Stimulated activated CD4-positive, alpha-beta T cell treated with anti-CD3 and anti-CD28 coated beads, Interleukin-1b, Interleukin-23, amount 100 ng/mL, for 48 hours (primary cell): ENCODE results near the gene ABCC11.
A peak's percentile ranks its signal among the peaks of the same experiment; 100 is the strongest.

Experiments
- DNase-seq: peaks from one replicate; pipeline ENCODE4 v3.0.0-alpha.2; 2020

ABCC11 gene

GRCh38 chr16:48157794-48158193 is 89.5 kb downstream of the ABCC11 start:
- no peak for DNase-seq

DNA sequence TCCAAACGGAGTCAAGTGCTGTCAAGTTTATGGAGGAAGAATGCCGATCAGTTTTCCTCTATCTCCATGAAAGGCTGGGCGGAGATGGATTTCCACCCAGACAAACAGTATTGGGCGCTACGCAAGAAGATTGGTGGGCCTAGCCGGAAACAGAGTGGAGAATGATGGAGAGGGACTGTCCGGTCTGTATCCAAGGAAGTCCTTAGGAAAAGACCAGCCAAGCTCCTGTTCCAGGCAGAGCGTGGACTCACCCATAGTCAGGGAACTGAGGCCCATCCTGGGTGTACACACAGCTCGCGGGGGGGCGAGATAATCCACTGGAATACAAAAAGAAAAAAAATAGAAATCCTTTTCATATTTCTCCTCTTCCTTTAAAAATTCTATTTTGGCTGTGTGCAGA is 90.0 kb downstream of the ABCC11 start:
- DNase-seq: no peak

GRCh38 chr16:48156790-48157209 is 90.5 kb downstream of the ABCC11 start:
- DNase-seq: peak; percentile 81

DNA sequence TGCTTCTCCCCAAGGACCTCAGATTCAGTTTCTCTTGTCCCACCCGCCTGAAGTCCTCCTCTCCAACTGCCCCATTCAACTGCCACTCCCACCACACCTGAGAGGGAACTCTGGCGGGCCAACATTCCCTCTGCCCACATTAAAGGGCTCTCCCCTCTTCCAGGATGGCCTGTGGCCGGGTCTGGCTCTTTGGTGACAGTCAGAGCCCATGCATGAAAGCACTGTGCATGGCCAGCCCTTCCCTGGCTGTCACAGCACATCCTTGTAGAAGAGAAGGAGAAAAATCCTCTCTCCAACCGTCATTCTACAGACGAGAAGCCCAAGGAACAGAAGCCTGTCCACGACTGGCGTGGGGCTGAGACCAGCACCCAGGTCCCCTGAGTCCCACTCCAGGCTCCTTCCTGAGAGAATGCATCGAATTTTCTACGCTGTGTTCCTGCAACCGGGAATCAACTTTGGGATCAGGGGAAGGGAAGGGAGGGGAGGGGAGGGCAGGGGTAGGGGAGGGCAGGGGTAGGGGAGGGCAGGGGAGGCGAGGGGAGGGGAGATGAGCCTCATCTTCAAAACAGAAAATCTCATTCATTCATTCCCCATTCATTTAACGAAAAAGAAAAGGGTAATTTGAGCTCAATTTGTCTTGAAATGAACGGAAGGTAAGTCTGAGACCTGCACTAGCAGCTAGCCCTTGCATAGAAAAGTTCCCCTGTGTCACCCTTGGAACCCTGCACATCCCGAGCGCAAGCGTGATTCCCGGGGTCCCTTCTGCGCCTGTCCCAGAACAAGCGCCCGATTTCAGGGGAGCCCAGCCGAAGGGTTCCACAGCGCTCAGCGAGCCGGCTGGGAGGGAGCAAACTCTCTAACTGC is 91.2 kb downstream of the ABCC11 start, which contains the start of gene ABCC12:
Gene ABCC12 (minus strand): TSS at position 68 of the 864 bp plus-strand sequence. CDS start 9,569 bp downstream, outside the sequence.
- DNase-seq: no peak

GRCh38 chr16:48153774-48154173 is 93.6 kb downstream of the ABCC11 start:
- no peak for DNase-seq

DNA sequence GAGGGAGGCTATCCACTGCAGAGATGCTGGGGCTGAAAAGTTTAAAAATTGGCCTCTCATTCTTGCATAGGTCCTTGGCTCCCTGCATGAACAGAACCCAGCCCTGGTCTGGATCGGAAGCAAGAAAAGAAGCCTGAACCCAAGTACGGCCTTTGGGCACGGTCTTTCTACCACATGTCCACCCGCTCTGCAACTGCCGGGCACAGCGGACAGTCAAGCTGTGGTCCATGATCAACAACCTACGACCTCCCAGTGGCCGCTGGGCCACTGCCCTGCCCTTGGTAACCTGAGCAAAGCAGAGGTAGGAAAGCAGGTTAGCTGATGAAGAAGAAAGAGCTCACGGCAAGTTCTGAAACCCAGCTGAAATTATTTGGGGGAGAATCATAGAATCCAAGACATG is 95.1 kb downstream of the ABCC11 start:
- no peak for DNase-seq

DNA sequence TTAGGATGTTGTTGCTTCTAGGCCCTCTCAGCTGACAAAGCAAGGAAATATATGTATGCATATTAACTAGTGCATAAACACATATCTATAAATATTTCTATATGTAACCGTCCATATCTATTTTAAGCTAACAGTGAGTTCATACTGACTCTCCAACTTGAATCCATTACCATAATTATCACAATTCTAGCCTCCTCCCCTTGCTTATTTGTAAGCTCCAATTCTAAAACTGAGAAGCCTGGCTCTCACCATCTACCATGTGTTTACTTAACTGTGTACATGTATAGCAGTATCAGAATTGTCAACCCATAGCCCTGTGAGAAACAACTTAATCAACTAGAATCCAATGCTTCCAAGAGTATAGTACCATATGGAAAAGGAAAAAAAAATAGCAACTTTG is 96.6 kb downstream of the ABCC11 start:
- DNase-seq: no peak

GRCh38 chr16:48146710-48147109 is 100.6 kb downstream of the ABCC11 start:
- no peak for DNase-seq

GRCh38 chr16:48146131-48146530 is 101.2 kb downstream of the ABCC11 start:
- DNase-seq: no peak

DNA sequence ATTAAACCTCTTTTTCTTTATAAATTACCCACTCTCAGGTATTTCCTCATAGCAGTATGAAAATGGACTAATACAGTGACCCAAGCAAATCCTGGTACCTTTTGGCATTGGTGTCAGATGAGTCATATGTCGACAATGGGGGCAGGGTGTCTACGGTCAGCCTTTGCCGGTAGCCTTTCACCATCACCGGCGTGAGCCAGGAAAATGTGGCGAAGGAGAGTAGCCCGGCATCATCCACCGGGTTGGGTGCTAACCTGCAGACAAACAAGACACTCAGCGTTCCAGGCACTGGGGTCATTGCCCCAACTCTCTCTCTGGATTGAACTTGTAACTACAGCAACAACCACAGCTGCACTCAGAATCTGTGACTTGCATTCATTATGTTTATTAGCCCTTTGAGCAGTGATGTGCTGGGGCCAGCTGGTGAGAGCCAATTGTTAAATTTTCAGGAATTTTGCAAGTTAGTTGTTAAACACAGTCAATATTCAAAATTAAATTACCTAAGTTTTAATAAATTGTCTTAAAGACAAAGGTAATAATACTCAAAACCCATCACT is 103.4 kb downstream of the ABCC11 start:
- DNase-seq: no peak

DNA sequence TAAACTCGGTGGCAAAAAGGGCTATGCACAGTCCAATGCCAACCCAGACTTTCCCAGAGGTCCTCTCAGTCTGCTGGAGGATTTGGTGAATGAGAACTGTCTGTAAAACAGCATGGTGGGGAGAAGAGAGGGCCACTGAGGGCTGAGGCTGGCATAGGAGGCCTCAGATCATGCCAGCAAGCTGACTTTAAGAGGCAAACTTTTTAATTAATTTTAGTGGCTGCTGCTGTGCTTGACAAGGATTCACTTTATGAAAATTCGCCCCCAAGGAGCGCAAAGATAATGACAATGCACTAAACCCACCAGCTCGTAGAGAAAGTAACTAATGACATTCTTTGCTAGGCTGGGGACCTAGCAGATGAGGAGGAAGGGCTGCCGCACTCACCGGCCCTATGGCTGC is 106.5 kb downstream of the ABCC11 start:
- no peak for DNase-seq

DNA sequence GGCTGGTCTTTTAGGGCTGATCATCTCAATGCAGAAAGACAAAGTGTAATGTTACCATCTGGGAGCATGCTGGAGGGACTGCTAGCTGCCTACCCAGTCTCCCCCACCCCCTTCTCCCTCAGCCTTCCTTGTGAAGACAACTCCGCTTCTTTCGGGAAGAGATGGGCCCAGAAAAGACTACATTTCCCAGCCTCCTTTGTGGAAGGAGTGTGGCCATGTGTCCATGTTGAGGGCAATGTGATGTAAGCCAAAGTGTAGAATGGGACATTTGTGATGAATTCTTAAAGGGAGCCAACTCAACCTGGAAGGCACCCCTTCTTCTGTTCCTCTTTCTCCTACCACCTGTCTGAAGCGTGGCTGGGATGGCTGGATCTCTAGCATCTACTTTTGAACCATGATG is 107.8 kb downstream of the ABCC11 start:
- no peak for DNase-seq

DNA sequence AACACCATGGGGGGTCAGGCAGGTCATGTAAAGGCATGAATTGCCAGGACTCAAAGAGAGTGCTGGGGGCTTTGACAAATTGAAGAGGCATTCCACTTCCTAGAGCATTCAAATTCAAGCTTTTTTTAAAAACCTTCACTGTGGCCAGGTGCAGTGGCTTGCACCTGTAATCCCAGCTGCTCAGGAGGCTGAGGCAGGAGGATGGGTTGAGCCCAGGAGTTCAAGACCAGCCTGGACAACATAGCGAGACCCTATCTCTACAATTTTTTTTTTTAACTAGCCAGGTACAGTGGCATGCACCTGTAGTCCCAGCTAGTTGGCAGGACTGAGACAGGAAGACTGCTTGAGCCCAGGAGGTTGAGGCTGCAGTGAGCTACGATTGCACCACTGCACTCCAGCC is 108.8 kb downstream of the ABCC11 start:
- no peak for DNase-seq

GRCh38 chr16:48137822-48138221 is 109.5 kb downstream of the ABCC11 start:
- DNase-seq: no peak

GRCh38 chr16:48136547-48137360 is 110.6 kb downstream of the ABCC11 start:
- DNase-seq: no peak

GRCh38 chr16:48133455-48134211 is 113.7 kb downstream of the ABCC11 start:
- DNase-seq: no peak

- no peak for DNase-seq
Observed at GRCh38 chr16:48132696-48133095, 114.6 kb downstream of the ABCC11 start.

DNA sequence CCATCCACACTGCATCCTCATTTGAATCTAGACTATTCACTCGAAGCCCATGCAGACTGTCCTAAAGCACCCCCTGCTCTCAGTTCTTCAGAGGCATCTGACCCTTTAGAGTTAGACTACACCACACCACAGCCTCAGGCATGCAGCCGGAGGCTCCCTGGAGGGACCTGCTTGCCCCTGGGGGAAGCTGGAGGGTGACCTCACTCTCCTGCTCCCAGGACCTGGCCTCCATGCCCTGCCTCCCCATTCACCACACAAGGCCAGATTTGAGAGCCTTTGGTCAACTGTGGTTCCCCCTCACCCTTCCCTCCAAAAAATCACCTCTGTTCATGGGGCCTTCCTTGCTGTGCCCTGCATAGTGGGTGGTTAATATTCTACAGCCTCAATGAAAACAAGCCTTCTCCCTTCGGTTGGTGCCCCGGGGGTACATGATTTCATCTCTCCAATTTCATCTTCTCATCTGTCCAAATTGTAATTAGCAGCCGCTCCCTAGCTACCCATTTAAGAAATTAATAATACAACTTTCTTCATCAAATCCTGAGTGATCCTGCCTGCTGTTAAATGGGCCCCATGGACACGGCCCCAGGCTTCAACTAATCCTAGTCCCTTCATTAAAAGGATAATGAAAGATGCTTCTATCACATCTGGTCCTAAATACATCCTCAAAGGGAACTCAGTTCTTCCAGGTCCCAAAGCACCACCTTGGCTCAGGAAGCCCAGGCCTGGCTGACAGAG is 116.0 kb downstream of the ABCC11 start:
- DNase-seq: no peak

GRCh38 chr16:48129926-48130325 is 117.4 kb downstream of the ABCC11 start:
- no peak for DNase-seq

- DNase-seq: no peak
Observed at GRCh38 chr16:48128769-48129168, 118.6 kb downstream of the ABCC11 start.

- no peak for DNase-seq
Observed at GRCh38 chr16:48126801-48127644, 120.3 kb downstream of the ABCC11 start.
